ENCODE measurements around the gene TUBA4B.
"Not testable (repeated sequence)": the region's sequence is repeated elsewhere in the genome, so short reads cannot be mapped to it uniquely, and the experiment has no call there.

The TUBA4B gene

GRCh38 chr2:219248845-219249202, 4.2 kb upstream of the TUBA4B start:
- DNase-seq: no peak

GRCh38 chr2:219249203-219249980, 3.7 kb upstream of the TUBA4B start:
- peak; percentile 72 for DNase-seq

GRCh38 chr2:219250049-219250781, 2.8 kb upstream of the TUBA4B start:
- DNase-seq: no peak

- no peak for DNase-seq
Observed at GRCh38 chr2:219251656-219252055, 1.4 kb upstream of the TUBA4B start.

GRCh38 chr2:219252084-219252483, 959 bp upstream of the TUBA4B start:
- no peak for DNase-seq

- DNase-seq: no peak
Observed at GRCh38 chr2:219252570-219252899, 508 bp upstream of the TUBA4B start.

- DNase-seq: peak; percentile 63
Observed at GRCh38 chr2:219253753-219254589, 928 bp downstream of the TUBA4B start, which contains the start of gene TUBA4A. Gene TUBA4A (minus strand): TSS chr2:219253918. CDS start chr2:219253858, 60 bp downstream.

- no peak for DNase-seq
Observed at GRCh38 chr2:219254590-219255201, 1.7 kb downstream of the TUBA4B start.

GRCh38 chr2:219258942-219259341, 5.9 kb downstream of the TUBA4B start:
- not testable (repeated sequence) for DNase-seq

GRCh38 chr2:219261024-219261855, 8.2 kb downstream of the TUBA4B start:
- DNase-seq: no peak

GRCh38 chr2:219266232-219266631, 13.2 kb downstream of the TUBA4B start:
- DNase-seq: no peak

GRCh38 chr2:219266886-219267285, 13.8 kb downstream of the TUBA4B start:
- no peak for DNase-seq

- no peak for DNase-seq
Observed at GRCh38 chr2:219268294-219268693, 15.3 kb downstream of the TUBA4B start.

GRCh38 chr2:219269362-219270054, 16.5 kb downstream of the TUBA4B start:
- no peak for DNase-seq

GRCh38 chr2:219270055-219270372, 17.0 kb downstream of the TUBA4B start:
- no peak for DNase-seq

- DNase-seq: no peak
Observed at GRCh38 chr2:219271021-219271420, 18.0 kb downstream of the TUBA4B start.

- no peak for DNase-seq
Observed at GRCh38 chr2:219272356-219272755, 19.3 kb downstream of the TUBA4B start.

- DNase-seq: peak; percentile 43
Observed at GRCh38 chr2:219272995-219273394, 20.0 kb downstream of the TUBA4B start.

GRCh38 chr2:219273937-219274336, 20.9 kb downstream of the TUBA4B start:
- DNase-seq: peak; percentile 65

- DNase-seq: peak; percentile 86
Observed at GRCh38 chr2:219274361-219274921, 21.4 kb downstream of the TUBA4B start.
